GM20000 (cell line): ENCODE measurements around the gene SCYGR8.

ENCODE experiments used
- DNase-seq: peaks from one replicate; pipeline ENCODE4 v3.0.0; 2012; ENCODE audit warnings: low spot score
- CTCF ChIP-seq: IDR thresholded peaks from 2 replicates; pipeline ENCODE4 v1.5.1; 2012; ENCODE audit warnings: mild to moderate bottlenecking, control low read depth; ENCODE audit errors: extremely low read depth, missing control alignments

SCYGR8 gene

GRCh38 chr2:227765788-227766372, 20.2 kb downstream of the SCYGR8 start:
- TF ChIP-seq CTCF = no peak
- DNase-seq = no peak

GRCh38 chr2:227766373-227766883, 20.7 kb downstream of the SCYGR8 start:
- peak; percentile 61 for TF ChIP-seq CTCF
- DNase-seq = peak; percentile 84

GRCh38 chr2:227767830-227768229, 22.1 kb downstream of the SCYGR8 start:
- DNase-seq = no peak
- no peak for TF ChIP-seq CTCF

- DNase-seq = no peak
- TF ChIP-seq CTCF = no peak
These were observed 26.5 kb downstream of the SCYGR8 start for GRCh38 chr2:227772197-227772661.

- no peak for TF ChIP-seq CTCF
- no peak for DNase-seq
These were observed 27.2 kb downstream of the SCYGR8 start for GRCh38 chr2:227772932-227773331.

GRCh38 chr2:227774011-227774624, 28.4 kb downstream of the SCYGR8 start:
- peak; percentile 32 for DNase-seq
- TF ChIP-seq CTCF = peak; percentile 13
